Lower leg skin (tissue), 4 donors: Measurements from ENCODE around the gene SEPTIN12. TPM values are rescaled to one million over a fixed set of nuclear protein-coding genes. Genes with fewer than 3 reads are reported as not detected.

Experiments
- DNase-seq, 2 donors: peaks; one replicate each; pipeline ENCODE4 v3.0.0-alpha.2; 2019; ENCODE audit warnings: low spot score in 2 of 2
- H3K4me3 ChIP-seq: fragments of 200-600 bp; sonication (generic); 2 replicates; pipeline ENCODE4 v1.5.1; 2017; ENCODE audit warnings: mild to moderate bottlenecking, low read depth; ENCODE audit not compliant: poor library complexity, severe bottlenecking
- POLR2A ChIP-seq, 2 donors: fragments of 450-650 bp; IDR thresholded peaks; one replicate each; pipeline ENCODE4 v1.6.1; 2016 to 2017; ENCODE audit warnings: antibody characterized with exemption in 2 of 2, mild to moderate bottlenecking in 1 of 2, moderate library complexity in 1 of 2
- WGBS, 2 donors: methylation state at CpG; one replicate each; pipeline ENCODE4 v1.1.5; 2018; 5-methylcytosine and 5-hydroxymethylcytosine counted together
- intact Hi-C: fragments of 100-400 bp; cut with DNase I; formaldehyde crosslinking; loops from one replicate; pipeline ENCODE4 v1.15.0; 2023; ENCODE audit warnings: low total_unique reads
- total RNA-seq, 4 donors: library from RNA; depleted of rRNA; stranded (reverse); fragments of >200 nt; gene quantifications; one replicate each; pipeline ENCODE4 v1.1.0, GENCODE V29; 2016
- TF ChIP-seq, protein P1 (sequence below), 3 donors: fragments of 450-650 bp; IDR thresholded peaks; one replicate each; pipeline ENCODE4 v1.5.1; 2016; ENCODE audit warnings: antibody characterized with exemption in 3 of 3, mild to moderate bottlenecking in 3 of 3, moderate library complexity in 2 of 3

Gene SEPTIN12
- total RNA-seq, 4 donors from 2014 or later, result not detected

DNA sequence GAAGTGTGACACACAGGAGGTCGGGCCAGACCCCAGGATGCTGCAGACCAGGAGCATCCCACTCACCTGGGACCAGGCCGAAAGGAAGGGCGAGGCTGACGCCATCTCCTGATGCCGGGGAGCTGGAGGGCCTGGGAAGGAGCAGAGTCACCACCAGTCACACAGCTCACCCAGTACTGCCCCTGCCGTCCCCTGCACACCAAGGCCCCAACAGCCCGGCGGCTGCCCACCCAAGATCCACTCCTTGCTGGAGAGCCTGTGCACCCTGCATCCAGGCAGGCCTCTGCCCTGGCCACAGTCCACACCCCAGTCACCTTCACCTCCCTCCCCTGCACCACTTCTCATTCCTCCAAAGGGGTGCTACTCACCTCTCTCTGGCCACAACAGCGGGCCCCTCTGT is 25.9 kb downstream of the SEPTIN12 start:
- no peak for DNase-seq
- WGBS, 2 donors, result 84 to 93% methylated on average over 9 of the region's 9 CpGs
- intact Hi-C loops, result no loop called here
- no peak for TF ChIP-seq POLR2A (IDR thresholded peaks at IDR 0.05)
- TF ChIP-seq, protein P1, sequence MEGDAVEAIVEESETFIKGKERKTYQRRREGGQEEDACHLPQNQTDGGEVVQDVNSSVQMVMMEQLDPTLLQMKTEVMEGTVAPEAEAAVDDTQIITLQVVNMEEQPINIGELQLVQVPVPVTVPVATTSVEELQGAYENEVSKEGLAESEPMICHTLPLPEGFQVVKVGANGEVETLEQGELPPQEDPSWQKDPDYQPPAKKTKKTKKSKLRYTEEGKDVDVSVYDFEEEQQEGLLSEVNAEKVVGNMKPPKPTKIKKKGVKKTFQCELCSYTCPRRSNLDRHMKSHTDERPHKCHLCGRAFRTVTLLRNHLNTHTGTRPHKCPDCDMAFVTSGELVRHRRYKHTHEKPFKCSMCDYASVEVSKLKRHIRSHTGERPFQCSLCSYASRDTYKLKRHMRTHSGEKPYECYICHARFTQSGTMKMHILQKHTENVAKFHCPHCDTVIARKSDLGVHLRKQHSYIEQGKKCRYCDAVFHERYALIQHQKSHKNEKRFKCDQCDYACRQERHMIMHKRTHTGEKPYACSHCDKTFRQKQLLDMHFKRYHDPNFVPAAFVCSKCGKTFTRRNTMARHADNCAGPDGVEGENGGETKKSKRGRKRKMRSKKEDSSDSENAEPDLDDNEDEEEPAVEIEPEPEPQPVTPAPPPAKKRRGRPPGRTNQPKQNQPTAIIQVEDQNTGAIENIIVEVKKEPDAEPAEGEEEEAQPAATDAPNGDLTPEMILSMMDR (IDR thresholded peaks at IDR 0.05), result no peak
- H3K4me3 ChIP-seq, result no peak overlapping the region

DNA sequence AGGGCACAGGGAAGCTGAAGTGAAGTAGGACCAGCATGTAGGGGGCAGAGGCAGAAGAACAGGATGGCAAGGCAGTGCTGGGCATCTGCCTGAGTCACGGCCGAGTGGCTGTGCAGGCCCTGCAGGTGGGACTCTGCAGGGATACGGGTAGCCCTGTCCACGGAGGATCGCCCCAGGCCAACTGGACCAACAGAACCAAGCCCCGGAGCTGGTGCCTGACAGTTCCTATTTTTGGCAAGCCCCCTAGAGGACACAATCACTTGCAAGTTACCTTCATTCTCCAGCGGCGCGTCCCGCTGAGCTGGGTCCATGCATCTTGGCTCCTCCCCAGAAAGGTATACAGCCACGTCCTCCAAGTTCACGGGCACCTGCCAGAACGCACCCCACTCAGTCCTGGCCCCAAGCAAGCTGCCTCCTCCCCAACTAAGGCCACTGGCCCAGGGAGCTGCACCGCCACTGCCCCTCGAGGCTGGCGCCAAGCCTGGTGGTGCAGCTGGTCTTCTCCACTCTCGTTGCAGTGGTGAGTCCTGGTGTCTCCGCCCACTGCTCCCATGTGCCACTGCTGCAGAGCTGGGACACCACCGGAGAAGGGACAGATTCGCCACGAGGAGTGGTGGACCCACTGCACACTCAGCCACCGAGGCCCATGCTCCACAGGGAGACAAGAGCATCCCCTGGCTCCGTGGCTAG is 27.8 kb downstream of the SEPTIN12 start:
- intact Hi-C loops, result no loop called here
- TF ChIP-seq POLR2A (IDR thresholded peaks at IDR 0.05), result no peak
- TF ChIP-seq, protein P1 (IDR thresholded peaks at IDR 0.05), result no peak
- no peak for DNase-seq
- H3K4me3 ChIP-seq, result no peak overlapping the region
- 89 to 92% methylated on average over 23 of the region's 23 CpGs for WGBS, 2 donors

DNA sequence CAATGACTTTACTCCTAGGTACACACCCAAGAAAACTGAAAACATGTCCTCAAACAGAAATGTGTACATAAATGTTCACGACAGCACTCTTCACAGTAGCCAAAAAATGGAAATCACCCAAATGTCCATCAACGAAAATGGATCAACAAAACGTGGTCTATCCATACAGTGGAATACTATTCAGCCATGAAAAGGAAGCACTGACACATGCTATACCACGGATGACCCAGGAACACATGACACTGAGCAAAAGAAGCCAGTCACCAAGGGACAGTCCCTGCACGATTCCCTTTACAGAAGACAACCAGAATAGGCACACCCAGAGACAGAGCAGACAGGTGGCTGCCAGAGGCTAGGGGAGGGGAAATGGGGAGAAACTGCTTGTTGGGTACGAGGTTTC is 32.5 kb downstream of the SEPTIN12 start:
- intact Hi-C loops, result no loop called here
- TF ChIP-seq, protein P1 (IDR thresholded peaks at IDR 0.05), result no peak
- no peak for TF ChIP-seq POLR2A (IDR thresholded peaks at IDR 0.05)
- no peak for DNase-seq
- 93 to 97% methylated on average over 6 of the region's 6 CpGs for WGBS, 2 donors
- no peak overlapping the region for H3K4me3 ChIP-seq

DNA sequence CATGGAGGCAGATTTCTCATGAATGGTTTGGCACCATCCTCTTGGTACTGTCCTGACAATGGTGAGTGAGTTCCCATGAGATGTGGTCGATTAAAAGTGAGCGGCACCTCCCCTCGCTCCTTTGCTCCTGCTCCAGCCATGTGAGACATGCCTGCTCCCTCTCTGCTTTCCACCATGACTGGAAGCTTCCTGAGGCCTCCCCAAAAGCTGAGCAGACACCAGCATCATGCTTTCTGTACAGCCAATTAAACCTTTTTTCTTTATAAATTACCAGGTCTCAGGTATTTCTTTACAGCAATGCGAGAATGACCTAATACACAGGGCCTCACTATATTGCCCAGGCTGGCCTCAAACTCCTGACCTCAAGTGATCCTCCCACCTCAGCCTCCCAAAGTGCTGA is 33.3 kb downstream of the SEPTIN12 start:
- intact Hi-C loops, result no loop called here
- 93 to 98% methylated on average over 4 of the region's 4 CpGs for WGBS, 2 donors
- TF ChIP-seq POLR2A (IDR thresholded peaks at IDR 0.05), result no peak
- TF ChIP-seq, protein P1 (IDR thresholded peaks at IDR 0.05), result no peak
- DNase-seq, result no peak
- no peak overlapping the region for H3K4me3 ChIP-seq

DNA sequence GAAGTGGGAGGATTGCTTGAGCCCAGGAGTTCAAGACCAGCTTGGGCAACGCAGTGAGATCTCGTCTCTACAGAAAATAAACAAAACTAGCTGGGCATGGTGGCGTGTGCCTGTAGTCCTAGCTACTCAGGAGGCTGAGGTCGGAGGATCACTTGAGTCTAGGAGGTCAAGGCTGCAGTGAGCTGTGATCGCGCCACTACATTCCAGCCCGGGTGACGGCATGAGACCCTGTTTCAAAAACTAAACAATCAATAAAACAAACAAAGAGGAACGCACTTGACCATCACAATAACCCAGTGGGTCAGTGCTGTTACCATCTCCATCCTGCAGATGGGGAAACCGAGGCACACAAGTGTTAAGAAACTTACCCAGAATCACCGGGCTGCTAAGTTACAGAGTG is 34.9 kb downstream of the SEPTIN12 start:
- intact Hi-C loops, result no loop called here
- TF ChIP-seq, protein P1 (IDR thresholded peaks at IDR 0.05), result no peak
- TF ChIP-seq POLR2A (IDR thresholded peaks at IDR 0.05), result no peak
- no peak overlapping the region for H3K4me3 ChIP-seq
- WGBS, 2 donors, result 96 to 97% methylated on average over 11 of the region's 11 CpGs
- DNase-seq, result no peak
